Peyer's patch (tissue), 4 donors: Measurements from ENCODE around the gene PAQR3. TPM values are rescaled to one million over a fixed set of nuclear protein-coding genes. Genes with fewer than 3 reads are reported as not detected.
"Not testable (repeated sequence)": the region's sequence is repeated elsewhere in the genome, so short reads cannot be mapped to it uniquely, and the experiment has no call there.

ENCODE experiments used
- DNase-seq, 3 donors: peaks; one replicate each; pipeline ENCODE4 v3.0.0-alpha.2; 2017 to 2019
- H3K27ac ChIP-seq, 4 donors: fragments of 200-600 bp; sonication (generic); one replicate each; pipeline ENCODE4 v1.5.1; 2016 to 2019
- H3K27me3 ChIP-seq, 2 donors: fragments of 200-600 bp; sonication (generic); one replicate each; pipeline ENCODE4 v1.5.1; 2019
- H3K36me3 ChIP-seq, 3 donors: fragments of 200-600 bp; sonication (generic); one replicate each; pipeline ENCODE4 v1.5.1; 2016 to 2019
- H3K4me1 ChIP-seq, 4 donors: fragments of 200-600 bp; sonication (generic); one replicate each; pipeline ENCODE4 v1.5.1; 2016 to 2019
- H3K4me3 ChIP-seq, 4 donors: fragments of 200-600 bp; sonication (generic); 1 replicate in 3 of 4; 2 replicates in 1 of 4; pipeline ENCODE4 v1.5.1; 2016 to 2019; ENCODE audit warnings: mild to moderate bottlenecking in 1 of 4
- H3K9me3 ChIP-seq, 4 donors: fragments of 200-600 bp; sonication (generic); one replicate each; pipeline ENCODE4 v1.5.1; 2016 to 2019; ENCODE audit warnings: mild to moderate bottlenecking in 1 of 4
- CTCF ChIP-seq, 6 experiments: fragments of 450-650 bp in 4 of 6; fragments of 200-600 bp in 2 of 6; sonication (generic) in 1 of 6; IDR thresholded peaks; one replicate each; pipeline ENCODE4 v1.5.1; 2017 to 2019; ENCODE audit warnings: antibody characterized with exemption in 6 of 6, mild to moderate bottlenecking in 3 of 6, moderate library complexity in 1 of 6
- POLR2A ChIP-seq, 2 donors: fragments of 450-650 bp; IDR thresholded peaks; one replicate each; pipeline ENCODE4 v1.5.1; 2017; ENCODE audit warnings: antibody characterized with exemption in 2 of 2, mild to moderate bottlenecking in 2 of 2, moderate library complexity in 2 of 2
- total RNA-seq, 4 donors: library from RNA; depleted of rRNA; stranded (reverse); fragments of >200 nt; gene quantifications; one replicate each; pipeline ENCODE4 v1.1.0, GENCODE V29; 2016

The PAQR3 gene
- total RNA-seq, 4 donors from 2014 or later: 12.9 to 31.5 (median 19.7) TPM

- Histone ChIP-seq H3K9me3 (no peaks in the 10 kb centered on the region), H3K4me1 (no peaks in the 10 kb centered on the region), H3K27ac (no peak overlapping the region), H3K4me3 (no peak overlapping the region), H3K27me3 (no peaks in the 10 kb centered on the region), H3K36me3 (peaks cover 0 to 53% (median 0%) of the 10 kb centered on the region in 3 donors)
- DNase-seq: no peak
- TF ChIP-seq CTCF (IDR thresholded peaks at IDR 0.05) (no peak), POLR2A (IDR thresholded peaks at IDR 0.05) (no peak)
These were observed 62.5 kb downstream of the PAQR3 start for GRCh38 chr4:78876568-78877320.

- no peaks in the 10 kb centered on the region for H3K9me3 ChIP-seq
- DNase-seq: no peak
- TF ChIP-seq POLR2A (IDR thresholded peaks at IDR 0.05): no peak
- TF ChIP-seq CTCF (IDR thresholded peaks at IDR 0.05): no peak
- no peaks in the 10 kb centered on the region for H3K27me3 ChIP-seq
- H3K4me1 ChIP-seq: peaks cover 0 to 2% (median 0%) of the 10 kb centered on the region in 4 donors
- H3K27ac ChIP-seq: no peak overlapping the region
- H3K36me3 ChIP-seq: peaks cover 0 to 66% (median 0%) of the 10 kb centered on the region in 3 donors
- no peak overlapping the region for H3K4me3 ChIP-seq
These were observed 69.2 kb downstream of the PAQR3 start for GRCh38 chr4:78870056-78870455.

GRCh38 chr4:78868712-78869111 lies 70.5 kb downstream of the PAQR3 start:
- not testable (repeated sequence) for DNase-seq, H3K9me3 ChIP-seq, H3K27ac ChIP-seq, H3K4me3 ChIP-seq, H3K27me3 ChIP-seq, H3K4me1 ChIP-seq
- peaks cover 0 to 62% (median 0%) of the 10 kb centered on the region in 3 donors for H3K36me3 ChIP-seq

GRCh38 chr4:78865451-78865850 lies 73.8 kb downstream of the PAQR3 start:
- Histone ChIP-seq H3K27me3 (no peaks in the 10 kb centered on the region), H3K36me3 (peaks cover 0 to 43% (median 0%) of the 10 kb centered on the region in 3 donors), H3K27ac (peak overlapping the region in 1 of 4 donors; percentile 24), H3K9me3 (no peaks in the 10 kb centered on the region), H3K4me3 (no peak overlapping the region), H3K4me1 (peaks cover 0 to 15% (median 0%) of the 10 kb centered on the region in 4 donors)
- peak in 1 of 3 donors; percentile 65 for DNase-seq
- TF ChIP-seq POLR2A (IDR thresholded peaks at IDR 0.05): no peak
- TF ChIP-seq CTCF (IDR thresholded peaks at IDR 0.05): no peak

- peaks cover 0 to 15% (median 0%) of the 10 kb centered on the region in 4 donors for H3K4me1 ChIP-seq
- no peak for TF ChIP-seq POLR2A (IDR thresholded peaks at IDR 0.05)
- TF ChIP-seq CTCF (IDR thresholded peaks at IDR 0.05): peak; percentile 65 to 89 (median 81)
- peaks cover 0 to 53% (median 0%) of the 10 kb centered on the region in 3 donors for H3K36me3 ChIP-seq
- no peak for DNase-seq
- no peak overlapping the region for H3K27ac ChIP-seq
- no peaks in the 10 kb centered on the region for H3K9me3 ChIP-seq
- no peaks in the 10 kb centered on the region for H3K27me3 ChIP-seq
- H3K4me3 ChIP-seq: no peak overlapping the region
These were observed 74.7 kb downstream of the PAQR3 start for GRCh38 chr4:78864405-78865024.

- TF ChIP-seq POLR2A (IDR thresholded peaks at IDR 0.05): no peak
- no peak for TF ChIP-seq CTCF (IDR thresholded peaks at IDR 0.05)
- H3K9me3 ChIP-seq: no peaks in the 10 kb centered on the region
- DNase-seq: no peak
- H3K36me3 ChIP-seq: peaks cover 0 to 54% (median 0%) of the 10 kb centered on the region in 3 donors
- peaks cover 0 to 15% (median 0%) of the 10 kb centered on the region in 4 donors for H3K4me1 ChIP-seq
- H3K27ac ChIP-seq: peak overlapping the region in 1 of 4 donors; percentile 19
- no peak overlapping the region for H3K4me3 ChIP-seq
- H3K27me3 ChIP-seq: no peaks in the 10 kb centered on the region
These were observed 75.2 kb downstream of the PAQR3 start for GRCh38 chr4:78863991-78864390.
